Smooth muscle cell (in vitro differentiated cells): ENCODE measurements around the gene ARHGAP6. TPM values are rescaled to one million over a fixed set of nuclear protein-coding genes. Genes with fewer than 3 reads are reported as not detected.
A peak's percentile ranks its signal among the peaks of the same experiment; 100 is the strongest.

Source experiments
- DNase-seq: peaks from one replicate; lab custom pipeline; 2025; ENCODE audit not compliant: unreplicated experiment; lab: John Stamatoyannopoulos, UW
- H2AFZ ChIP-seq: fragments of 200-600 bp; sonication (generic); 2 replicates; pipeline ENCODE4 v1.6.0; 2016; ENCODE audit warnings: antibody characterized with exemption, low read depth, mild to moderate bottlenecking
- H3F3A ChIP-seq: fragments of 200-600 bp; sonication (generic); 2 replicates; pipeline ENCODE4 v1.6.0; 2017; ENCODE audit warnings: antibody characterized with exemption, low read depth
- H3K27ac ChIP-seq: fragments of 200-600 bp; sonication (generic); 2 replicates; pipeline ENCODE4 v1.5.1; 2016; ENCODE audit warnings: low read depth, mild to moderate bottlenecking
- H3K27me3 ChIP-seq: fragments of 200-600 bp; sonication (generic); 2 replicates; pipeline ENCODE4 v1.6.1; 2016; ENCODE audit warnings: low read depth, mild to moderate bottlenecking
- H3K36me3 ChIP-seq: fragments of 200-600 bp; sonication (generic); 2 replicates; pipeline ENCODE4 v1.5.1; 2016; ENCODE audit warnings: low read depth
- H3K4me1 ChIP-seq: fragments of 200-600 bp; sonication (generic); 2 replicates; pipeline ENCODE4 v1.5.1; 2016; ENCODE audit warnings: low read depth
- H3K4me2 ChIP-seq: fragments of 200-600 bp; sonication (generic); 2 replicates; pipeline ENCODE4 v1.6.0; 2016; ENCODE audit warnings: mild to moderate bottlenecking
- H3K4me3 ChIP-seq: fragments of 200-600 bp; sonication (generic); 2 replicates; pipeline ENCODE4 v1.5.1; 2016; ENCODE audit warnings: mild to moderate bottlenecking
- H3K79me2 ChIP-seq: fragments of 200-600 bp; sonication (generic); 2 replicates; pipeline ENCODE4 v1.6.0; 2016; ENCODE audit warnings: low read depth, mild to moderate bottlenecking
- H3K9ac ChIP-seq: fragments of 200-600 bp; sonication (generic); 2 replicates; pipeline ENCODE4 v1.6.0; 2016; ENCODE audit warnings: low read depth
- H3K9me3 ChIP-seq: fragments of 200-600 bp; sonication (generic); replicated peaks from 2 replicates; pipeline ENCODE4 v1.5.1; 2016; ENCODE audit warnings: low read depth
- H4K20me1 ChIP-seq: fragments of 200-600 bp; sonication (generic); 2 replicates; pipeline ENCODE4 v1.6.0; 2016; ENCODE audit warnings: low read depth
- CTCF ChIP-seq: fragments of 200-600 bp; sonication (generic); IDR thresholded peaks from 2 replicates; pipeline ENCODE4 v1.5.1; 2017; ENCODE audit warnings: borderline replicate concordance, mild to moderate bottlenecking, antibody characterized with exemption; ENCODE audit not compliant: insufficient read depth, poor library complexity, severe bottlenecking
- WGBS: methylation state at CpG from one replicate; pipeline ENCODE4 v1.1.7; 2016; ENCODE audit warnings: low lambda C conversion rate; 5-methylcytosine and 5-hydroxymethylcytosine counted together
- polyA plus RNA-seq: library from polyadenylated mRNA; unstranded; fragments of >200 nt; fragmentation: Nextera tagmentation; extraction: Ambion mirVana; gene quantifications from 2 replicates; pipeline ENCODE4 v1.2.1, GENCODE V29; 2016
- total RNA-seq: library from RNA; depleted of rRNA; stranded (reverse); fragments of >200 nt; gene quantifications from 2 replicates; pipeline ENCODE4 v1.2.3, GENCODE V29; 2014

Gene ARHGAP6
- total and polyA plus RNA-seq, 2 experiments from 2014 or later, result 0.55 to 0.90 TPM

- Histone ChIP-seq H3K27ac (no peak overlapping the region), H3K9ac (no peak overlapping the region), H3K4me1 (no peaks in the 10 kb centered on the region), H3K4me3 (no peak overlapping the region), H3K79me2 (no peaks in the 10 kb centered on the region), H2AFZ (no peak overlapping the region), H3K4me2 (no peak overlapping the region), H4K20me1 (no peaks in the 10 kb centered on the region), H3K36me3 (no peaks in the 10 kb centered on the region), H3K27me3 (no peaks in the 10 kb centered on the region), H3K9me3 (no peaks in the 10 kb centered on the region), H3F3A (no peaks in the 10 kb centered on the region)
- 47% methylated on average over 20 of the region's 20 CpGs for WGBS
- TF ChIP-seq CTCF, result peak; percentile 56
- peak; percentile 1 for DNase-seq
These were observed 521.6 kb downstream of the ARHGAP6 start for GRCh38 chrX:11143931-11144678.

DNA sequence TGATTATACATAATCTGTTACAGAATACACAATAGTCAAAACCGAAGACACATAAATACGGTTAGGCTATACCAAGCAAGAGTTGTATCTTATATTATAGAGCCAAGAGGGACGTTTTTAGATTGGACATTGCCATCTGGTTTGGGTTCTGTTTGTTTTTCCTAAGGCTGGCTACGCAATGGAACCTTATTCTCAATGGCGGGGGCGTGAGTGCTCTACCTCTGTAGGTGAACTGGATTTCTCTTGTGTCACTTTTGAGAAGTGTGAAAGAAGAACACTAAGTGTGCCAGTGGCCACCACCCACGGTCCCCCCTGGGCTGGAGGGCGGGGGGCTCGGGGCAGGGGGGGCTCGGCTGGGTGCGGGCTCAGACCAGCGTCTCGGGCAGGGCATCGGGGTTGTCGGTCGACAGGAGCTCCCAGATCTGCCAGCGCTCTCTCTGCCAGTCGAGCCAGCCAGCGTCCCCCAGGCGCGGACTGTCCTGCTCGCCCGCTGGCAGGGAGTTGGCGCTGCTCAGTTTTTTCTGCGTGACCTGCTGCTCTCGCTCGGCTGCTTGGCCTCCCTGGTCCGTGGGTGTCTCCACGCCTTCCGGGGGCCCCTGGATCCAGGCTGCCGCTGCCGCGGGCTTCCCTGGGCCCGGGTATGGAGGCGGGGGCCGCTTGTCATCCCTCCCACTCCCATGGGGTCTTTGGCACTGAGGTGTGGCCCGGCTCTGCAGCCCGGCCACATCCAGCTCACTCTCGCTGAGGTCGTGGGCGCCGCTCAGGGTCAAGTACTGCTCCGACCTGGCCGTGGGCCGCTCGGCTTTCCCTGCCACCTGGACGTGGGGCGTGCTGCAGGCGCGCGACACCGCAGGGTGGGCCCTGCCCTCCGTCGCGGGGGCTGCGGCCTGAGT is 527.0 kb downstream of the ARHGAP6 start:
- Histone ChIP-seq H3K36me3 (no peaks in the 10 kb centered on the region), H3K9me3 (no peaks in the 10 kb centered on the region), H3K4me1 (no peaks in the 10 kb centered on the region), H3K27me3 (no peaks in the 10 kb centered on the region), H3K4me2 (no peak overlapping the region), H3K4me3 (no peak overlapping the region), H3K79me2 (no peaks in the 10 kb centered on the region), H3F3A (no peaks in the 10 kb centered on the region), H3K27ac (no peak overlapping the region), H3K9ac (no peak overlapping the region), H4K20me1 (no peaks in the 10 kb centered on the region), H2AFZ (no peak overlapping the region)
- TF ChIP-seq CTCF, result no peak
- 92% methylated on average over 51 of the region's 56 CpGs for WGBS
- no peak for DNase-seq

DNA sequence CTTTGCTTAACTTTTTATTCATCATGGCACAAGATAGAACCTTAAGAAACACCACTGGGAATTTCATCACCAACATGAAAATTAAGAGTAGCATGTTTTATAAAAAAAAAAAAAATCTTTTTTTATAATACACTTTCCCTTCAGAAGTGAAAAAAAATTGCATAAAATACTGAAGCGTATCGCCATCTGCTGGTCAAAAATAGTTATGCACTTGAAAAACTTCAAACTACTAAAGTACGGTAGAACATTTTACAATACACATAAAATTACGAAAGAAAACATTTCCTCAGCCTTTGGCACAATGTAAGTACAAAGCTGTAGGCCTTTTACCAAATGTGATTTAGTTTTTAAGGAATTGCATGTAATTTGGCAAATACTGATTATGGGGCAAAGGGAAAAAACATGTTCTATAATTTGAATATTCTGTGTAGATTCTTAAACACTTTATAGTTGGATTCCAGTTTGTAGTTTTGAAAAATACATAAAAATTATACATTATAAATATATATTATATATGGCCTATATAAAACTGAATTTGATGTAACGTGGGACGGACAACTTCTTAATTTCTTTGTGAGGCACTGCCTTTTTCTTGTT is 528.1 kb downstream of the ARHGAP6 start:
- Histone ChIP-seq H3K27ac (no peak overlapping the region), H3K4me3 (no peak overlapping the region), H3K4me2 (no peak overlapping the region), H3K27me3 (no peaks in the 10 kb centered on the region), H4K20me1 (no peaks in the 10 kb centered on the region), H3K9ac (no peak overlapping the region), H3K4me1 (no peaks in the 10 kb centered on the region), H3K79me2 (no peaks in the 10 kb centered on the region), H3K36me3 (no peaks in the 10 kb centered on the region), H3F3A (no peaks in the 10 kb centered on the region), H2AFZ (no peak overlapping the region), H3K9me3 (no peaks in the 10 kb centered on the region)
- TF ChIP-seq CTCF, result peak; percentile 68
- DNase-seq, result no peak
- WGBS, result 46% methylated on average over 6 of the region's 6 CpGs
